Transverse colon (tissue), 3 donors: Measurements from ENCODE around the gene KLK11.

Experiments used
- CTCF ChIP-seq, 5 experiments: fragments of 200-600 bp in 3 of 5; fragments of 450-650 bp in 2 of 5; sonication (generic) in 3 of 5; IDR thresholded peaks; 1 replicate in 2 of 5; 2 replicates in 3 of 5; pipeline ENCODE4 v1.5.1; 2016 to 2017; ENCODE audit warnings: antibody characterized with exemption in 5 of 5, inconsistent platforms in 3 of 5, mild to moderate bottlenecking in 2 of 5, moderate library complexity in 1 of 5
- POLR2A ChIP-seq: fragments of 450-650 bp; IDR thresholded peaks from one replicate; pipeline ENCODE4 v1.6.1; 2016; ENCODE audit warnings: antibody characterized with exemption, mild to moderate bottlenecking, moderate library complexity

GRCh38 chr19:51027126-51027806, 850 bp upstream of the KLK11 start:
- TF ChIP-seq CTCF (IDR thresholded peaks at IDR 0.05) (no peak), POLR2A (no peak)
